Uterus (tissue), 4 donors: Measurements from ENCODE around the gene KCNMA1. TPM values are rescaled to one million over a fixed set of nuclear protein-coding genes. Genes with fewer than 3 reads are reported as not detected.

Experiments used
- DNase-seq, 2 donors: peaks; one replicate each; pipeline ENCODE4 v3.0.0-alpha.2; 2019 to 2020
- H3K27ac ChIP-seq, 2 donors: fragments of 200-600 bp; sonication (generic); 1 replicate in 1 of 2; 2 replicates in 1 of 2; pipeline ENCODE4 v1.5.1; 2016 to 2018
- H3K27me3 ChIP-seq, 2 donors: fragments of 200-600 bp; sonication (generic); one replicate each; pipeline ENCODE4 v1.5.1; 2018 to 2019; ENCODE audit warnings: control low read depth in 1 of 2
- H3K36me3 ChIP-seq, 2 donors: fragments of 200-600 bp; sonication (generic); one replicate each; pipeline ENCODE4 v1.5.1; 2019; ENCODE audit warnings: control low read depth in 1 of 2
- H3K4me1 ChIP-seq, 2 donors: fragments of 200-600 bp; sonication (generic); one replicate each; pipeline ENCODE4 v1.5.1; 2018 to 2019; ENCODE audit warnings: control low read depth in 1 of 2
- H3K4me3 ChIP-seq, 2 donors: fragments of 200-600 bp; sonication (generic); 1 replicate in 1 of 2; 2 replicates in 1 of 2; pipeline ENCODE4 v1.5.1; 2018 to 2019; ENCODE audit warnings: mild to moderate bottlenecking in 1 of 2
- H3K9me3 ChIP-seq, 2 donors: fragments of 200-600 bp; sonication (generic); one replicate each; pipeline ENCODE4 v1.5.1; 2019; ENCODE audit warnings: control low read depth in 1 of 2
- CTCF ChIP-seq, 4 experiments: fragments of 200-600 bp in 2 of 4; fragments of 450-650 bp in 2 of 4; sonication (generic) in 2 of 4; IDR thresholded peaks; one replicate each; pipeline ENCODE4 v1.5.1; 2016 to 2019; ENCODE audit warnings: antibody characterized with exemption in 4 of 4, mild to moderate bottlenecking in 2 of 4, moderate library complexity in 1 of 4
- POLR2A ChIP-seq, 2 donors: fragments of 450-650 bp; IDR thresholded peaks; one replicate each; pipeline ENCODE4 v1.6.1; 2016; ENCODE audit warnings: antibody characterized with exemption in 2 of 2, mild to moderate bottlenecking in 1 of 2, moderate library complexity in 1 of 2
- intact Hi-C: fragments of 100-400 bp; cut with DNase I; formaldehyde crosslinking; loops from one replicate; pipeline ENCODE4 v1.15.1; 2023; ENCODE audit warnings: low total_unique reads
- total RNA-seq, 4 donors: library from RNA; depleted of rRNA in 3 of 4; stranded (reverse); fragments of >200 nt in 3 of 4; gene quantifications; one replicate each; pipeline versions ENCODE4 v1.1.0 to v1.2.4, GENCODE V29; 2014 to 2023
- donor health status: DM: yes; HTN: yes; CAD: no.

KCNMA1 gene
- total RNA-seq, 4 donors from 2014 or later = 86.2 to 236 (median 164) TPM

GRCh38 chr10:76881477-76882220, 756.0 kb downstream of the KCNMA1 start:
- no peak for DNase-seq
- TF ChIP-seq CTCF (IDR thresholded peaks at IDR 0.05) (no peak), POLR2A (IDR thresholded peaks at IDR 0.05) (no peak)
- no peaks in the 10 kb centered on the region for H3K27me3 ChIP-seq
- H3K4me3 ChIP-seq = no peak overlapping the region
- no peaks in the 10 kb centered on the region for H3K36me3 ChIP-seq
- H3K27ac ChIP-seq = no peak overlapping the region
- peaks cover 0 to 5% of the 10 kb centered on the region in 2 donors for H3K4me1 ChIP-seq
- no peaks in the 10 kb centered on the region for H3K9me3 ChIP-seq
- intact Hi-C loops = no loop called here

GRCh38 chr10:76880931-76881330, 756.7 kb downstream of the KCNMA1 start:
- no peak for DNase-seq
- intact Hi-C loops = no loop called here
- Histone ChIP-seq H3K4me1 (peaks cover 0 to 4% of the 10 kb centered on the region in 2 donors), H3K36me3 (no peaks in the 10 kb centered on the region), H3K27ac (no peak overlapping the region), H3K4me3 (no peak overlapping the region), H3K27me3 (no peaks in the 10 kb centered on the region), H3K9me3 (no peaks in the 10 kb centered on the region)
- TF ChIP-seq POLR2A (IDR thresholded peaks at IDR 0.05) = no peak
- TF ChIP-seq CTCF (IDR thresholded peaks at IDR 0.05) = no peak

GRCh38 chr10:76879116-76879913, 758.3 kb downstream of the KCNMA1 start:
- Histone ChIP-seq H3K36me3 (no peaks in the 10 kb centered on the region), H3K27ac (no peak overlapping the region), H3K4me1 (no peaks in the 10 kb centered on the region), H3K27me3 (no peaks in the 10 kb centered on the region), H3K4me3 (no peak overlapping the region), H3K9me3 (no peaks in the 10 kb centered on the region)
- no peak for DNase-seq
- TF ChIP-seq POLR2A (IDR thresholded peaks at IDR 0.05) = no peak
- no peak for TF ChIP-seq CTCF (IDR thresholded peaks at IDR 0.05)
- intact Hi-C loops = no loop called here

- Histone ChIP-seq H3K27ac (no peak overlapping the region), H3K9me3 (no peaks in the 10 kb centered on the region), H3K4me3 (no peak overlapping the region), H3K4me1 (no peaks in the 10 kb centered on the region), H3K36me3 (no peaks in the 10 kb centered on the region), H3K27me3 (no peaks in the 10 kb centered on the region)
- intact Hi-C loops = no loop called here
- TF ChIP-seq POLR2A (IDR thresholded peaks at IDR 0.05) (no peak), CTCF (IDR thresholded peaks at IDR 0.05) (no peak)
- no peak for DNase-seq
Measured at GRCh38 chr10:76878514-76878913, 759.1 kb downstream of the KCNMA1 start.

- DNase-seq = no peak
- no peaks in the 10 kb centered on the region for H3K4me1 ChIP-seq
- H3K27me3 ChIP-seq = no peaks in the 10 kb centered on the region
- no peak overlapping the region for H3K4me3 ChIP-seq
- TF ChIP-seq CTCF (IDR thresholded peaks at IDR 0.05) = no peak
- TF ChIP-seq POLR2A (IDR thresholded peaks at IDR 0.05) = no peak
- no peaks in the 10 kb centered on the region for H3K36me3 ChIP-seq
- H3K27ac ChIP-seq = peak overlapping the region in 1 of 2 donors; percentile 1
- H3K9me3 ChIP-seq = no peaks in the 10 kb centered on the region
- intact Hi-C loops = no loop called here
Measured at GRCh38 chr10:76874896-76875295, 762.7 kb downstream of the KCNMA1 start.
